ENCODE results near the gene OCRL.

The OCRL gene

DNA sequence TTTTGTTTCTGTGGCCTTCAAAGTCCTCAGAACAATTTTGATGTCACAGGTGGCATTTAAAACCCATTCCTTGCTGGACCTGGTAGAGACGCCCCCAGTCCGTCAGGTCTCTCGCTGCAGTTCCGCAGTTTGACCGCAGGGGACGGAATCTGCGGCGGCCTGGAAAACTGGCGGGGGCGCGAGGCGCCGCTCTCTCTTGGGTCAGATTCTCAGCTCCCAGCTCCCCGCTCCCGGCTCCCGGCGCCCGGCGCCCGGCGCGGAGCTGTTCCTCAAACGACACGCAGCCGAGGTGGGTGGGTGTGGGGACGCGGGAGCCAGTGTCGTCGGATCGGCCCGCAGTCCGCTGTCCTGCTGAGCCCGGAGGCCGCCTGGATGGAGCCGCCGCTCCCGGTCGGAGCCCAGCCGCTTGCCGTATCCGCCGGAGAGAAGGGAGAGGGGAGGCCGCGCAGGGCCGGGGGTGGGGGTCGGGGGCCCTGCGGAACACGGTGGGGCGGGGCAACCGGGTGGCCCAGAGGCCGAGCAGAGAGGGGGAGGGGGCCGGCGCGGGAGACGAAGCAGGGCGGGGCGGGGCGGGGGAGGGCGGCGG, at the start of gene OCRL:
Gene OCRL (plus strand): TSS at position 192 of the 586 bp plus-strand sequence. CDS start 181 bp downstream, at position 373.
- peak; percentile 78 for DNase-seq

DNA sequence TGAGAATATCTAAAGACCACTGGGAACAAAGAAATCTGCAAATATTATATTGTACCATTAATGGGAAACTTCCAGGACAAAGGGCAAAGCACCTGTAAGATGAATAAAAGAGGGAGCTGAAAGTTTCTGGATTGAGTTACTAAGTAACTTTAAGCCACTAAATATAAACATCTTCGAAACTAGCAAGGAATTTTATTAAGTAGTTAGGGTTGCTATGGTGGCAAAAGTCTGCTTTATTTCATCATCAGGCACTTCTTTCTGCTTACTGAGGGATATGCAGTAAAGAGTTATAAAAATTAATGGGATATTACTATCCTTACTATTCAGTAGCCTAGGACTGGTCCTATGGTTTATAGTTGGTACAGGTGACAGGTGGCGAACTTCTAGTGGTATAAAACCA, 49.7 kb upstream of the OCRL start:
- no peak for DNase-seq

DNA sequence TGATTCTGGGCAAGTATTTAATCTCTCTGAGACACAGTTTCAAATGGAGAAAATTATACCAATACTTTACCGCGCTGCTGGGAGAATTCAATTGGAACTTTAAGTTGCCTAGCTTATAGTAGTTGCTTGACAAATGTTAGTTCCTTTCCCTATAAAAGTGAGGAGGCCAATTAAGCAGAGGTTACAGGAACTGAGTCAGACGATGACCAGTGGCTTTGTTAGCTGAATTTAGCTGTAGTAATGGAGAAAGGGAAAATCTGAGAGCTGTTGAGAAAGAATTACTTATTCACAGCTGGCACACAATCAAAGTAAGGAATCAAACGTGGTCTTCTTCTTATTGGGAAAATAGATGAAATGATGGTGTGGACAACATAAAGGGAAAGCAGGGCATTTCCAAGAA, 46.4 kb upstream of the OCRL start:
- no peak for DNase-seq

DNA sequence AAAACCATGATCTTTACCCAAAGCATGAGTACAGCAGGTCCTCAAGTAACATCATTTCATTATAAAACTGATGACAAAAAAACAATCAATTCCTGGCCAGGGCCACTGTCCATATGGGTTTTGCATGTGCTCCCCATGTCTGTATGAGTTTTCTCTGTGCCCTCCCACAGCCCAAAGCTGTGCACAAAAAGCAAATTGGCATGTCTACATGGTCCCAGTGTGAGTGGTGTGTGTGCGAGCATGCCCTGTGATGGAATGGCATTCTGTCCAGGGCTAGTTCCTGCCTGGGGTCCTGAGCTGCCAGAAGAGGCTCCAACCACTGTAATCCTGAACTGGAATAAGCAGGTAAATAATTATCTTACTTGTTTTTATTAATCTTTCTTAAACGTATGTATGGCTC, 45.2 kb upstream of the OCRL start:
- no peak for DNase-seq

DNA sequence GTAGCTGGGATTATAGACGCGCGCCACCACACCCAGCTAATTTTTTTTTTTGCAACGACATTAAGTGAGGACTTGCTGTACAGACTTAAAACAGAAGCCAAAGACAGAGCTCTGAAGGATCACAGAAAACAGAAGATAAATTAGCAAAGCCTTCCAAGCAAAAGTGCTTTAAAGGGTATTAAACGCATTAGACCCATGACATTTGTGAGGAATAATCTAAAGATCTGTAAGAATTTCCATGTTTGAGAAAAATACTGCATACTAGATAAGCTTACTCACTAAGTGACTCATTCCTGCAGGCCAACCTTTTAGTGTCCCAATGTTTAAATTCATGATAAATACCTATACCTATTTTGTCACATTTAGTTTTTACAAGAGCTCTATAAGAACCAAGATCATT, 44.2 kb upstream of the OCRL start:
- no peak for DNase-seq

DNA sequence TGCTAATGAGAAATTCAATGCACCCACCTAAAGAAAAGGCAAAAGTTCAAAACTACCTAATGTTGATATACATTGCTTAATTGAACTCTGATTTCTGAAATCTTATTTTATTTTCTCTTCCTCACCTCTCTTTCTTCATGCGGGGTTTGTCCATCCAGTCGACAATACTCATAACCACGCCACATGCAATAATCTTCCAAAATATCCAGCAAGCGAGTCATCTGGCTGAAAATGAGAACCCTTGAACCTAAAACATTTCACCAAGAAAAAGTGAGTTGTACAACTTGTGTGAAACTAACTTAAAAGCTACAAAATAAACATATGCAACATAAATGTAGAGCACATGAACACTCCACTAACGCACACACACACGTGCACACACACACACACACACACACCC, 43.4 kb upstream of the OCRL start:
- no peak for DNase-seq

DNA sequence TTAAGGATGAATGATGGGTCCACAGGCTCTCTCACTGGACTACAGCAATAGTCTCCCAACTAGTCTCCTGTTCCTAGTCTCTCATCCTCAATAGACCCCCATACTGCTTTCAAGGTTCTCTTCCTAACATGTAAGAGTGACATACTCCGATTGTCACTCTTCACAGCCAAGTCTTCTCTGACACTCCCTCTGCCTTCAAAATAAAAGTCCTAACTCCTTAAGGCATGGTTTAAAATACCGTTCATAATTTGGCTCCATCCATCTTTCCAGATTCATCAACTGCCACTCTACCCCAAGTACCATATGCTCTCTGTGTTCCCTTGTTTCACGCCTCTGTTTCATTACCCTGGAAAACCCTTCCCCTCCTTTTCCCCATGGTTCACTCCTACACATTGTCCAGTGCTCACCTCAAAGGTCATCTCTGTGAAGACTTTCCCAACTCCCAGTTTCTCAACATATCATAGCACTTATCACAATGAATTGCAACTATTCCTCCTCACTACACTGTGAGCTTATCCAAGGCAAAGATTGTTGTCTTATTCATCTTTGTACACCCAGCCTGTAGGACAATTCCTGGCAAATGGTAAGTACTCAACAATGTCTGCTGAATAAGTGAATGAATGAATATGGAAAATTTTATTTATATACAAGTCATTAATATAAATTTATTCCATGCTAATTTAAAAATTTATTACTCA, 42.8 kb upstream of the OCRL start:
- no peak for DNase-seq

DNA sequence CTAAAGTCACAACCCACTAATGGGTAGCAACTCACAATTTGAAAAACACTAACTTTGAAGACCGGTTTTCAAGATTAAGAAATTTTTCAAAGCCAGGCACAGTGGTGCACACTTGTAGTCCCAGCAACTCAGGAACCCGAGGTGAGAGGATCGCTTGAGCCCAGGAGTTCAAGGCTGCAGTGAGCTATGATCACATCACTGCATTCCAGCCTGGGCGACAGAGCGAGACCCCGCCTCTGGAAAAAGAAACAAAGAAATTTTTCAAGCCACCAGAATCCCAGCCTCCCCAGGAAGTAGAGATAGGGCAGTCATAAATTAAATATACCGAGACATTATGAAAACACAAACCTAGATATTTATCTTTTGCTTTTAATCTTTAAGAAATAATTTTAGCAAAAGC, 29.7 kb upstream of the OCRL start:
- DNase-seq: no peak

DNA sequence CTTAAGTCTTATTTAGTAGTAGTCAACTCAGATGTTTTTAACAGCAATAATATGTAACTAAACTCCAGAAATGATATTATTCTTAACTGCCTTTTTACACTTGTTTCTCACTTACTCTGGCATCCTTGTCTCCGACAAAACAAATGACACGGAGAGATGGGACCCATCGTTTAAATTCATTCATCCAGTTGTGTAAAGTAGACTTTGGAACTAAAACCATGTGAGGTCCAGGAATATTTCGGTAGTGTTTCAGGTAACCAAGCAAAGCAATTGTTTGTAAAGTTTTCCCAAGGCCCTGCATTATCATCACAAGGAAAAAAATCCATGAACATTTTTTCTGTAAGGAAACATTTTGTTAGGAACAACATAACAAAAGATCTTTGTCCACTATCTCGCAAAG, 28.4 kb upstream of the OCRL start:
- DNase-seq: no peak

DNA sequence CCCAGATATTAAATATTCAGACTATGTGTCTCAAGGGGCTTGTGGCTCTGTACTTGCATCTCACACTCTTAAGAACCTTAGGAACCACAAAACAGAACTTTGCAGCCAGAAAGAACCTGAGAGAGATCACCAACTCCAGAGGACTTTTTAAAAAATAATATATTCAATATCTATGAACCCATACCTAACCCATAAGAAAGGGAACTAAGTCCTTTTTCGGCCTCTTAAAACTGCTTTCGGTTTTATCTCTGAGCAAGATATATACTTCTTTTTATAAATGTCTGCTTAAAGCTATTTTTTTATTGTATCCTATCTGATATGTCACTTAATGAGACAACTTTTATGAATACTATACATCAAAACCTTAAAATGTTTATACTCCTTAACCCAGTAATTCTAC, 27.6 kb upstream of the OCRL start:
- DNase-seq: no peak

DNA sequence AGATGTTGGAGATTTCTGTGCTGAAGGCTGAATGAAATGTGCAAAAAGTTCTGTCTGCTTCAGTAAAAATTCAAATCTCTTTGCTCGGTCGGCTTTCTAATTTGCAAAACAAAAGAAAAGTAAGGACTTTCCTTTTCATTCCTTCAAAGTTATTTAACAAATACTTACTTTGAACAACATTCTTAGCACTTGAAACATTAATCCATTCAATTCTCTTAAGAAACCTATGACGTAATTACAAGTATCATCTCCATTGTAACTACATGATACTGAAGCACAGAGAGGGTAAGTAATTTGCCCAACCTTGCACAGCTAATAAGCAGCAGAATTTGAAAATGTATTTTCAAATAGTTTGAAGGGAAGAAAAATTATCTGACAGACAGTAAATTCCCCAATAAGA, 23.7 kb upstream of the OCRL start:
- no peak for DNase-seq

DNA sequence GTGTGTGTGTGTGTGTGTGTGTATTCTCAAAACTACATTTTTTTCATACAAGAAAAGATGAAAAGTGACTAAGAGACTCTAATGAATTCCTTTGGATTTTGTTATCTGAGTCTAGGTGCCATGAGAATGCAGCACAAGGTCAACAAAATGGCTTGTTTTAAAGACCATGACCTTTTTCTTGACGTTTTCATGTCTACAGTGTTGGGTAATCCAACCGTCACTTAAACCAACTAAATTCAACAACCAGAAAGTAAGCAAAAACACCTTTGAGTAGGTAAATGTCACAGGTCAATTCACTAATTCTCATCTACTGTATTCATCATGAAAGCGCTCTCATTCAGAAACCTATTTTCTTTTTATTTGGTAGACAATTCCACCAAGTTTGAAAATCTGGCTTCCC, 19.9 kb upstream of the OCRL start:
- no peak for DNase-seq

DNA sequence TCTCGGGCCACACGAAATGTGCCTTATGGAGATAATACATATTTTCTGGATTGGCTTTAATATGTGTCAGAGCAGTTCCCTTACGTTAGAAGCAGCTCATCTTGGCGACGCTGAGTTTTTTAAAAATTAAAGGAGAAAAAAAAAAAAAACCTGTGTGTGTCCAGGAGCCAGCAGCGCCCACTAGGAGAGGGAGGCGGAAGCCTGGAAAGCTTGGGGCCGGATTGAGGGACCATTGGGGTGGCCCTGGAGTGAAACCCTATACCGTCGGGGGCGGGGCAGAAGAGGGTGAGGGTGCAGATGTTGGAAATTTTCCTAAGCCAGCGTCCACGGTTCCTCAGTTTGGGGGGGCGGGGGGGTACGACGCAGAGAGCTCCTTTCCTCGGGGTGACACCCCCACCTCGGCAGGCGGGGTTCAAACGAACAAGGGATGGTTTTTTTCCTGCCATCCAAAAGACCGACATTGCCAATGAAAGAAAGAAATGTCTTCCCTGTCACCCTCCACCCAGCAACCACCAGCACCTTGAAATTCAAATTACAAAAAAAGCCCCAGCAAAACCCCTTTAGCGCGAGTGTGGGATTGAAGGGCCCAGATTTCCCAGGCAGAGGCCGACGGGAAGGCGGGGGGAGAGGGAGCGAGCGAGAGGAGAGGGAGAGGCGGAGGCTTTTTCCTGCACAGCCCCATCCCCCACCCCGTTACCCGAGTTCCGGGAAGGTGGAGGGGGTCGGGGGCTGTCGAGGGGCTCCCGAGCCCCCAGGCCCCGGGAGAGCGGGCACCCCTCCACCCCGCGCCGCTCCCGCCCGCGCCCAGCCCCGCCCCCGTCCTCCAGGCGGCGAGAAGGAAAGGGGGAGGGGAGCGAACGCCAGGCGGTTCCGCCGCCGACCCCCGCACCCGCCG, 17.6 kb upstream of the OCRL start:
- peak; percentile 80 for DNase-seq

DNA sequence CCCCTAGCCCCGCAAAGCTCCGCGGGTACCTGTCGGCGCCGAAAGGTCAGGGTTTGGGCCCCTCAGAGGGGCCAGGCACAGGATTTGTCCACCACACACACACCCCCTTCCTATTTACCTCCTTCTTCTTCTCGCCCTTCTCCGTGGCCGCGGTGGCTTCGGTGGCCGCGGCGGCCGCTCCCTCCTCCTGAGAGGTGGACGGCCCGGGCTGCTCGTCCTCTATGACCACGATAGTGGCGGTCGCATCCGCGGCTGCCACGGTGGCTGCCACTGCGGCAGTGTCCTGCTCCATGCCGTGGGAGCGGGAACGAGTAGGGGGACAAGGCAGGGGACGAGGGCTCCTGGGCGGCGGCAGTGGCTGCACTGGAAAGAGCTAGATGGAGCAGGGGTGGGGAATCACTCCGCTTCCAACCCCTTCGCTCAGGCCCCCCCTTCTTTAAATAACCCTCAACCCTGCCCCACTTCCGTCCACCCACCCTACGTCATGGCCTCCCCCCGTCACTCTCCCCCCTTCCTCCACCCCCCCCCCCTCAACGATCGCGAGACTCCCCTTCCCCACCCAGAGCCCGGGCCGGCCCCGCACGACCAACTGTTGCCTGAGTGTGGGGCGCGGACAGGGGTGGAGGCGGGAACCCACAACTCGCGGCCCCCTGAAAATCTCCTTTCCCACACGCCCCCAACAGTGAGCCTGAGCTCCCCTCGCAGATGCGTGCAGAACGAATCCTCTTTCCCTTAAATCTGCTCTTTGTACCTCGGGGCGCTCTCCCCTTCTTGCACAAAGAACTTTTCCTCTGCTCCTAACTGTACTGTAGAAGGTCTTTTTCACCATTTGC, 16.8 kb upstream of the OCRL start, which contains the start of gene SMARCA1:
Gene SMARCA1 (minus strand): TSS at position 412 of the 833 bp plus-strand sequence. CDS start 120 bp downstream, at position 292.
- peak; percentile 89 for DNase-seq

DNA sequence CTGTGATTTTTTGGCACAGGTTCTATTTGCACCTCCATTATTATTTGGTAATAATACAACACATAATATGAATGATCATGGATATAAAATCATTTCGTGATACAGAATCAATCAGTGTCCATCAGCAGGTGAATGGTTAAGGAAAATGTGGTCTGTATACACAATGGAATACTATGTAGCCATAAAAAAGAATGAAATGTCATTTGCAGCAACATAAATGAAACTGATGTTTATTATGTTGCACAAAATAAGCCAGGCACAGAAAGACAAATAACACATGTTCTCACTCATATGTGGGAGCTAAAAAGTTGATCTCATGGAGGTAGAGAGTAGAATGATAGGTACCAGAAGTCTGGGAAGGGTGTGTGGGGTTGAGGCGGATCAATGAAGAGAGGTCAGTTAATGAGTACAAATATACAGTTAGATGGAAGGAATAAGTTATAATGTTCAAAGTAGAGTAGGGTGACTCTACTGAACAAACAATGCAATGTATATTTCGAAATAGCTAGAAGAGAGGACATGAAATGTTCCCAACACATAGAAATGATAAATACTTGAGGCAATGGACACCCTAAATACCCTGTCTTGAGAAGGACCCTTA, 15.7 kb upstream of the OCRL start:
- no peak for DNase-seq

DNA sequence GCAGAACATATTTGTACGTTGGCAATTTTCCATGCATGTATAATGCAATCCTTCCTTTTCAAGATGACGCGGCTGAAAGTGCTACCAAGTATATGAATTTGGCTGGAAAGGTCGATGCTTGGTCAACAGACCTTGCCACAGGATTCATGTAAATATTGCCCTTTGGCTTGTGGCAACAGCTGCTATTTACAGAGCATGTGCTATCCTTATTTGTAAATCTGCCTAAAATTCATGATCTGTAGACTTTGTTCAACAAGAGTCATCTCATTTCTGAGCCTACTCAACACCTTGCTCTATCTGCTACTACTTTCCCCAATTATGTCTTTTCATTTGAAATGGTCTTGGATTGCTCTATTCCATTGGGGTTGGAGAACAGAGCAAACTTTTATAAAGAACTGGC, 14.9 kb upstream of the OCRL start:
- DNase-seq: no peak

DNA sequence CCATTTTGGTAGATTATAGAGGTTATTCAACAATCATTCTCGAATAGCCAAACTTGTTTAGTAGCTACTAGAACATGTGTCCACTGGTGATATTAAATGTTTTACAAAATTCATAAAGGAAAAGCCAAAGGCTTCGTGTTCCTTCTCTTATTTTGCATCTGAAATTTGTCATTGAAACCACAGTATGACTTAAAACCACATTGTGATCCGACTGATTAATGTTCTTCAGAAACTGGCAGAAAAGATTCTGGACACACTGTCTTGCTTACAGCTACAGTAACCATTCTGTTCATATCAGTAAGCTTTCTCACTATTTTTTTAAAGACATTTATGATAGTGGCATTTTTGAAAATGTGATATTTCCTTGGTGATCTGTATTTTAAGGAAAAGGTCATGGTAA, 14.2 kb upstream of the OCRL start:
- DNase-seq: no peak

DNA sequence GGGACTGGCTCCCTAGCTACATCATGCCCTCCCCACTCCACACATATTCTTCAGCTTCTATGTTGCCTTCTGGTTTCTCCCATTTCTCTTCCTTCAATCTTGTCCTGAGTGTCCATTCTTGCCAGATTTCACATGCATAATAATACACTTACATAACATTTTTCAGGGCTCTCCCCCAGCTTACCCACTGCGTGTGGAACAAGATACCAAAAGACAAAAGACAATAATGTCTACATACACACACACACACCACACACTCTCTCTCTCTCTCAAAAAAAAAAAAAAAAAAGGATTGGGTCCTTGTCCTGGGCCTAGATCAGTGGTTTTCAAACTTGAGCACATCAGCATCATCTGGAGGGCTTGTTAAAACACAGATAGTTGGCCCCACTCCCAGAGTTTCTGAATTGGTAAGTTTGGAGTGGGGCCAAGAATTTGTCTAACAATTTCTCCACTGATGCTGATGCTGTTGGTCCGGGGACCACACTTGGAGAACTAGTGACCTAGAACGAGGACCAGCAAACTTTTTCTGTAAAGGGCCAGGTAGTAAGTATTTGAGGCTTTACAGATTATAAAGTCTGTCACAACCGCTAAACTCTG, 10.3 kb upstream of the OCRL start:
- no peak for DNase-seq

DNA sequence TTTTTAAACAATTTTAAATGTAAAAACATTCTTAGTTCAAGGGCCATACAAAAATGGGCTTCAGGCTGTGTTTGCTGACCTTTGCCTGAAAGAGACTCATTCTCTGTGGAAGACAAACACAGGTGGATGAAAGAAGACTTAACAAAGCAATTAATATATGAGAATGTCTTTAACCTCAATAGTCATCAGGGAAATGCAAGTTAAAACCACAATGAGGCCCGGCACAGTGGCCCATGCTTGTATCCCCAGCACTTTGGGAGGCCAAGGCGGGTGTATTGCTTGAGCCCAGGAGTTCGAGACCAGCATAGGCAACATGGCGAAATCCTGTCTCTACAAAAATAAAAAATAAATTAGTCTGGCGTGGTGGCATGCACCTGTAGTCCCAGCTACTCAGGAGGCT, 9.6 kb upstream of the OCRL start:
- no peak for DNase-seq

DNA sequence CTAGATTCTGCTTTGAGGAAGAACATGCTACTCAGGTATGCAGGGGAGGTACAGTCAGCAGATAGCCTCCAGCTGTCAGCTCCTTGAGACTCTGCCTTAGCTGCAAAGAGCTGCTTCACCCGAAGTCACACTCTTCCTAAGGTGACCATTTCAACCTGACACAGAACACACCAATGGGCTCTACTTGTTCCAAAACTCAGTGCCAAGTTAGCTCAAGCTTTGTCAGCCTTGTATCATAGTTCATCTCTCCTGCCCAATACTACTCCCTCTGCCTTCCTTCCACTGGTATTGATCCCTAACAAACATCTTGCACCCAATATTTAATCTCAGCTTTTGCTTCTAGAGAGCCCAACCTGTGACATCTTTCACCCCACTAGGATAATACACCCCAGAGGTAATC, 8.9 kb upstream of the OCRL start:
- no peak for DNase-seq

DNA sequence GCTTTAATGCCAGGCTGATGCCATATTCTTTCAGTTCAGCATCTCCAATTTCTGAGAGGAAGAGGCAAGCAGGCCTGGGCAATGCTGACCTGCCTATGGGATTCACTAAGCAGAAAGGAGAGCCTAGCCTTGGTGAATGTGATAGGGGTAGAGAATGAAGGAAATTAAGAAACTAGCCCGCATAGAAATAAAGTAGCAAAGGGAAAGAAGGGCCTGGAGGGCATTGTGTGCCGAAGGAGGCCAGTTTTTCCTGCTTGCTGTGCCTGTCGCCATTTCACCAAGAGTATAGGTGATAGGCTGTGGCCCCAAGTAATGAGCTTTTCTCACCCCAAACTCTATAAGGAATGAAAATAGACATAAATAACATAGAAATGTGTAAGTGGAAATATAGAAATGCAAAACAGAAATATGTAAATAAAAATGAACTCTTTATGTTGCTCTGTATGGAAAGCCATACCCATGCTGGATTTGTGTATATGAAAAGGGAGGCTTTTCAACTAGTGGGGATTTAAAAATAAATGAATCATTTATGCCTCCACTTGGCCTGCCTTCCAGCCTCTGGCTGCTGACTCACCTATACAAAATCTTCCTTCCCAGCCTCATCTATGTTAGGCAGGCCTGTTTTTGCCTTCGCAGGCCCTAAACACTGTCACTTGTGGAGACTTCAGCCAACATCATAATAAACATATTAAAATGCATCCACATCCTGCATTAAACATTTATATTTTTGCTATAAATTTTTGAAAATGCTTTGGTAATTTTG, 5.1 kb upstream of the OCRL start:
- DNase-seq: no peak

Measured in right hindlimb (tissue), 1 donor.